Measurements from ENCODE around the gene CHAD.
"Not testable (repeated sequence)": the region's sequence is repeated elsewhere in the genome, so short reads cannot be mapped to it uniquely, and the experiment has no call there.

CHAD gene

GRCh38 chr17:50475775-50476544 lies 7.3 kb upstream of the CHAD start:
- not testable (repeated sequence) for DNase-seq (ENCODE audit: low read depth in 2 of 3, low spot score in 1 of 3)

DNA sequence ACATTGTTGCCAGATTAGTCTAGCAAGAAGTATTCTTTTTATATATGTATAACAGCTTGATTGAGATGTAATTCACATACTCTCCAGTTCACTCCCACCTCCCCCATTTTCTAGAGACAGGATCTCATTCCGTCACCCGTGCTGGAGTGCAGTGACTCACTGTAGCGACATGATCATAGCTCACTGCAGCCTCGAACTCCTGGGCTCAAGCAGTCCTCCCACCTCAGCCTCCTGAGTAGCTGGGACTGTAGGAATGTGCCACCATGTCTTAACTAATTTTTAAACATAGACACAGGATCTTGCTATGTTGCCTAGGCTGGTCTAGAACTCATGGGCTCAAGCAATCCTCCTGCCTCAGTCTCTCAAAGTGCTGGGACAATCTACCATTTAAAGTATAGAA lies 6.7 kb upstream of the CHAD start:
- DNase-seq (ENCODE audit: low read depth in 2 of 3, low spot score in 1 of 3) = no peak

- no peak for DNase-seq (ENCODE audit: low read depth in 2 of 3, low spot score in 1 of 3)
Observed at GRCh38 chr17:50474523-50474922, 5.8 kb upstream of the CHAD start.

- DNase-seq (ENCODE audit: low read depth in 2 of 3, low spot score in 1 of 3) = no peak
Observed at GRCh38 chr17:50473901-50474300, 5.2 kb upstream of the CHAD start.

- not testable (repeated sequence) for DNase-seq (ENCODE audit: low read depth in 2 of 3, low spot score in 1 of 3)
Observed at GRCh38 chr17:50472761-50473161, 4.1 kb upstream of the CHAD start.

GRCh38 chr17:50472286-50472685 lies 3.6 kb upstream of the CHAD start:
- DNase-seq (ENCODE audit: low read depth in 2 of 3, low spot score in 1 of 3) = no peak

DNA sequence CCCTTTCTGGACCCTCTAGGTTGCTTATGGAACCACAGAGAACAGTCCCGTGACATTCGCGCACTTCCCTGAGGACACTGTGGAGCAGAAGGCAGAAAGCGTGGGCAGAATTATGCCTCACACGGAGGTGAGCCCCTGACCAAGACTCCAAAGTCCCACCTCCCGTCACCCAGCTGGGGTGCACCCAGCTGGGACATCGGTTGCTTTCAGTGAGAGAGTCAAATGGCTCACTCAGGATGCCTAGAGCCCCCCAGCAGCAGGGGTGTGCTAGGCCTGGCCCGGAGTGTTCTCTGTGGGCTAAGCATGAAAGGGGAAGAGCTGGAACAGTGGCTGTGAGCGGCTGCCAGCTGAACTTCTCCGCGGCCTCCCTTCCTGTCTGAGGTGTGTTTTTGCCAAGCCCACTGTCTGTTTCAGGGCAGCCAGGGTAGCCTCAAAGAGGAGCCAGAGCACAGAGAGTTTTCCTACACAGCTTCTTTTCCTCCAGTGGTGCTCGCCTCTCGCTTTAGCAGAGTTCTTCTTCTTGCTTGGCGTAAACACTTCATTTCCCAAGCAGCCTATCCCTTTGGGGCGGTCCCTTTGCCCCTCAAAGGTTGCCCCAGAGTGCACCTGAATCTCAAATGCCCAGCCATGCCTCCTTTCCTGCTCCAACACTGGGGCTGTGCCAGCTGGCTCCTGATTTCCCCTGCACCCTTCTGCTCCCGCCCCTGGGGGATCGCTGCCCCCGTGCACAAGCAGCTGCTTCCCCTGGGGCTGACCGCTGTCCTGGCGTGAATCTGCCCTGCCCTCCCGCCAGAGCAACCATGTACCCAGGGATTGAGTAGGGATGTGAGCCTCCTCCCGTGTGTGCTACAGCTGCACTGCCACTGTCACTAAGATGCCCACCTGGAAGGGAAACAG lies 2.6 kb upstream of the CHAD start:
- no peak for DNase-seq (ENCODE audit: low read depth in 2 of 3, low spot score in 1 of 3)

GRCh38 chr17:50470426-50470825 lies 1.7 kb upstream of the CHAD start:
- no peak for DNase-seq (ENCODE audit: low read depth in 2 of 3, low spot score in 1 of 3)

DNA sequence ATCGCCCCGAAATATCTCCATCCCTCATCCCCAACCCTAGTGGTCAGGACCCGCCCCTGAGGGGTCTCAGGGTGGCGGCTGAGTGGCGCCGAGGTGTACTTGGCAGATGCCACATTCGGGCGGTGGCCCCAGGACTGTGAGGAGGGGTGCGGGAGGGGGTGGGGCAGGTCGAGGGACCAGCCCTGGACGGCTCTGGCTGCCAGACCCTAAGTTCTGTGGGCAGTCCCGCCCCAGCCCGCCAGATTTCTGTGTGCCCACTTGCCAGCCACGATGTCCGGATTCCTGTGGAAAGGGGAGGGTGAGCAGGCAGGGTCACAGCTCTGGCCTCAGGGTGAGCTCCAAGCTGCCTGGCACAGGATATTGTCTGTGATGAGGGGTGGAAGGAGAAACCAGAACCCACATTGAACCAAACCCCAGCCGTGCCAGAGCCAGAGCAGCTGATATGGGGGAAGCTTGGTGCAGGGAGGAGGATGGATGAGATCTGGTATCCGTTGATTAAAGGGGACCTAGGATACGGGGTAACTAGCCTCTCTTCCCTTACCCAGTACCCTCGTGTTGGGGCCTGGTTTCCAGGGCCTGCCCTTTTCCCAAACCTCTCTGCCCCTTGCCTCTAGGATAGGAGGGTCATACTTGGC lies 1.1 kb upstream of the CHAD start:
- DNase-seq (ENCODE audit: low read depth in 2 of 3, low spot score in 1 of 3) = no peak

DNA sequence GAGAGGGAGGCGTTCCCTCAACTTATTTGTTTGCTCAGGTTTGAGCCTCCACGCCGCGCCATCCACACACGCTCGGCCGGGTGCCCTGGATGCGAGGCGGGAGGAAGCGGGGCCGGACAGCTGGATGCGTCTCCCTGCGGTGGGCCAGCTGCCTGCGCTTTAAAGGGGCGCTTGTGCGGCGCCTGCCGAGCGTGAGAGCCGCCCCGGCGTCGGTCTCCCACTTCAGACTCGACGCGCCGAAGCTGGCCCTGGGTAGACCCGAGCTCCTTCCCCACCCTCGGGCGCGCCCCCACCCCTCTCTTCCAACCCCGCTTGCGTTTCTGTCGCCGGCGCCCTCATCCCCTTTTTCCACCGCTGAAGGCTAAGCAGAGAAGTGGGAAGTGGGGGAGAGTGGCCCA lies 527 bp upstream of the CHAD start:
- DNase-seq (ENCODE audit: low read depth in 2 of 3, low spot score in 1 of 3) = no peak

GRCh38 chr17:50467855-50468303 lies 801 bp downstream of the CHAD start:
- DNase-seq (ENCODE audit: low read depth in 2 of 3, low spot score in 1 of 3) = no peak

GRCh38 chr17:50467114-50467854 lies 1.4 kb downstream of the CHAD start:
- DNase-seq (ENCODE audit: low read depth in 2 of 3, low spot score in 1 of 3) = no peak

- DNase-seq (ENCODE audit: low read depth in 2 of 3, low spot score in 1 of 3) = no peak
Observed at GRCh38 chr17:50466371-50467113, 2.1 kb downstream of the CHAD start.

DNA sequence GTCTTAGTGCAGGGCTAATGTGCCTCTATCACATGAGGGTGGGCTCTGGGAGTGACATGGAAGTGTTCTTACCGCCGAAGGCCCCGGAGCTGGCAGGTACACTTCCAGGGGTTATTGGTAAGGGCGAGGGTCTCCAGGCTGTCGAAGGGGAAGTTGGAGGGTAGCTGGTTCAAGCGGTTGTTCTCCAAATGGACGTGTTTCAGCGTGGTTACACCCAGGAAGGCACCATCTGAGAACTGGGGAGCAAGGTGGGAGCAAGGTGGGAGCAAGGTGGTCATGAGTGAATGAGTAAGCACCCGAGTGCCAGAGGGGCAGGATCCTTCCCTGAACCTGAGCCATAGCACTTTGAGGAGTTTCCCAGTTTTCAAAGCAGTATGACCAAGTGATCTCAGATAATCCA lies 3.0 kb downstream of the CHAD start:
- DNase-seq (ENCODE audit: low read depth in 2 of 3, low spot score in 1 of 3) = no peak

- DNase-seq (ENCODE audit: low read depth in 2 of 3, low spot score in 1 of 3) = no peak
Observed at GRCh38 chr17:50465171-50465570, 3.5 kb downstream of the CHAD start.

DNA sequence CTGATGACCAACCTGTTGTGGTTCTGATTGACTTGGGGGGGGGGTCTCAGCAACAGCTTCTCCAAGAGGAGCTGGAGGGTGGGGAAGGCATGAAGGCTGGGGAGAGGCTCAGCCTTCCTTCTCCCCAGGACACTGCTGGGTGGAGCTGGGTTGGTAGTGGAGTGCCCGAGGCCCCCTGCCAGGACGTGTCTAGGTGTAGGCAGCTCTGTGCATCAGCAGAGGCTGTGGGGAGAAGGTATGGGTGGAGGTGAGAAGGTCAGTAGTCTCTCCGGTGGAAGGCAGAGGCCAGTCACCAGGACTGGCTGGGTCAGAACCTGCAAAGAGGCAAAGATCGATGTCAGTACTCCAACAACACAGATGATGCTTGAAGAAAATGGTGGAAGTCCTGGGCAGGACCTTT lies 3.9 kb downstream of the CHAD start:
- DNase-seq (ENCODE audit: low read depth in 2 of 3, low spot score in 1 of 3) = no peak

DNA sequence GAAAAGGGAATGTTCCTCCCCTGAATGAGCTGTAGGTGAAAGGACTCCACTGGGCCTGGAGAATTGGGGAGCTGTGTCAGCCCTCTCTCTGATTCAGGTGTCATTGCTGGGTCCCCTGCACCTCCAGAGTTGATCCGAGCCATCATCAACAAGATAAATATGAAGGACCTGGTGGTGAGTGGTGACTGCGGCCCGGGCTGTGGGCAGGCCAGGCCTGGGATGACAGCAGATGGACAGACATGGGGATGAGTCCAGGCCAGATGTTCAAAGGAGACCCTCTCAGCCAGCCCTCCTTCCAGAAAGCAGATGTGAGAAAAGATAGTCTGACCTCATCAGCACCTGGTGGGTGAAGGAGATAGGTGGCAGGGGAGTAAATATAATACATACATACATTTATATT lies 4.6 kb downstream of the CHAD start:
- no peak for DNase-seq (ENCODE audit: low read depth in 2 of 3, low spot score in 1 of 3)

DNA sequence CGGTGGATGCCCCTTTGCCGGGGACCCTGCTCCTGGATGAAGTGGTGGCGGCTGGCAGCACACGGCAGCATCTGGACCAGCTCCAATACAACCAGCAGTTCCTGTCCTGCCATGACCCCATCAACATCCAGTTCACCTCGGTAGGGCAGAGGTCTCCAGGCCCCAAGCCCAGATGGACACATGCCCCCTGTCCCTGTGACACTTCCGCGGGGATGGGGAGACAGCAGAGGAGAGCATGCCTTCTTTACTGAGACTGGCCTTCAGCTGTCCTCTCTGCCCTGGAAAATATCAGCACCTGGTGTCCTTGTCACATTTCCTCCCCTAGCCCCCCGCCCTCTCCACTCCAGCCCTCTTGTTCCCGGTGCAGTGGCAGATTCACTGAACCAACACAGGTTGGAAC lies 6.2 kb downstream of the CHAD start:
- DNase-seq (ENCODE audit: low read depth in 2 of 3, low spot score in 1 of 3) = no peak

DNA sequence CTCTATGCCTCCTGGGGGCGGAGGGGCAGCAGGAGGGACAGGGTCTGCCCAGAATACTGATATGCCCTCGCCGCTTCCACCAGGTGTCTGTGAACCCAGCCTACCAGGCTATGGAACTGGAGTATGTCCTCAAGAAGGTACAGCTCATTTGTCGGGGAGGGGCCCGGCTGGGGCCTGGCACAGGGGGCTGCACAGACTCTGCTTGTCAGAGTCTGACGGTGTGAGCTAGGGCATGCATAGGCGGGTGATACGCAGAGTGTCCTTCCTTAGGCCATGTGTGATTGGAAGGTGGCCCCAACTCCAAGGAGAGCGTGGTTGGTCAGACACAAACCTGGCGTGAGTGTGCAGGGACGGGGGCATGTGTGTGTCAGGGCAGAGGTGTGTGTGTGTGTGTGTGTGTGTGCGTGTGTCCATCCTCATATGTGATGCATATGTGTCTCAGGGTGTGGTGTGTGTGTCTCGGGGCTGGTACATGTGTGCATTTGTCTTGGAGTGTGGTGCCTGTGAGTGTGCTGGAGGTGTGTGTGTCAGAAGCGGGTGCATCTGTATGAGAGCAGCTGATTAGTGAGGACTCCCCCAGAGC lies 7.0 kb downstream of the CHAD start:
- DNase-seq (ENCODE audit: low read depth in 2 of 3, low spot score in 1 of 3) = no peak
